Left ventricle myocardium inferior (tissue), 1 donor: Measurements from ENCODE around the gene PCDHA1. TPM values are rescaled to one million over a fixed set of nuclear protein-coding genes. Genes with fewer than 3 reads are reported as not detected.
"Not testable (repeated sequence)": the region's sequence is repeated elsewhere in the genome, so short reads cannot be mapped to it uniquely, and the experiment has no call there.

Experiments used
- DNase-seq: peaks from one replicate; pipeline ENCODE4 v3.0.0-alpha.2; 2020
- H3K27ac ChIP-seq: fragments of 200-600 bp; replicated peaks from 2 replicates; pipeline ENCODE4 v1.8.0; 2021
- H3K27me3 ChIP-seq: fragments of 200-600 bp; 2 replicates; pipeline ENCODE4 v1.8.0; 2021; ENCODE audit warnings: low read depth
- H3K36me3 ChIP-seq: fragments of 200-600 bp; 2 replicates; pipeline ENCODE4 v1.8.0; 2021
- H3K4me1 ChIP-seq: fragments of 200-600 bp; 2 replicates; pipeline ENCODE4 v1.8.0; 2021
- H3K4me3 ChIP-seq: fragments of 200-600 bp; 2 replicates; pipeline ENCODE4 v1.8.0; 2021; ENCODE audit warnings: mild to moderate bottlenecking, moderate library complexity
- H3K9me3 ChIP-seq: fragments of 200-600 bp; replicated peaks from 2 replicates; pipeline ENCODE4 v1.8.0; 2021
- CTCF ChIP-seq: fragments of 200-600 bp; IDR thresholded peaks from 2 replicates; pipeline ENCODE4 v1.8.0; 2021; ENCODE audit warnings: antibody characterized with exemption, mild to moderate bottlenecking, borderline replicate concordance
- intact Hi-C: fragments of 100-400 bp; cut with micrococcal nuclease; formaldehyde crosslinking; loops from one replicate; pipeline ENCODE4 v1.11.0; 2022
- total RNA-seq: library from RNA; stranded (reverse); fragmentation: NEBNext Ultra II Directional; extraction: Animal tissue kit (Norgen Biotek cat#: 25700); gene quantifications from one replicate; pipeline ENCODE4 v1.2.1, GENCODE V29; 2021
- donor health status: DM: no; HTN: yes; CAD: no; lungs with severe emphysema.

The PCDHA1 gene
- total RNA-seq, 1 donor from 2014 or later = not detected

DNA sequence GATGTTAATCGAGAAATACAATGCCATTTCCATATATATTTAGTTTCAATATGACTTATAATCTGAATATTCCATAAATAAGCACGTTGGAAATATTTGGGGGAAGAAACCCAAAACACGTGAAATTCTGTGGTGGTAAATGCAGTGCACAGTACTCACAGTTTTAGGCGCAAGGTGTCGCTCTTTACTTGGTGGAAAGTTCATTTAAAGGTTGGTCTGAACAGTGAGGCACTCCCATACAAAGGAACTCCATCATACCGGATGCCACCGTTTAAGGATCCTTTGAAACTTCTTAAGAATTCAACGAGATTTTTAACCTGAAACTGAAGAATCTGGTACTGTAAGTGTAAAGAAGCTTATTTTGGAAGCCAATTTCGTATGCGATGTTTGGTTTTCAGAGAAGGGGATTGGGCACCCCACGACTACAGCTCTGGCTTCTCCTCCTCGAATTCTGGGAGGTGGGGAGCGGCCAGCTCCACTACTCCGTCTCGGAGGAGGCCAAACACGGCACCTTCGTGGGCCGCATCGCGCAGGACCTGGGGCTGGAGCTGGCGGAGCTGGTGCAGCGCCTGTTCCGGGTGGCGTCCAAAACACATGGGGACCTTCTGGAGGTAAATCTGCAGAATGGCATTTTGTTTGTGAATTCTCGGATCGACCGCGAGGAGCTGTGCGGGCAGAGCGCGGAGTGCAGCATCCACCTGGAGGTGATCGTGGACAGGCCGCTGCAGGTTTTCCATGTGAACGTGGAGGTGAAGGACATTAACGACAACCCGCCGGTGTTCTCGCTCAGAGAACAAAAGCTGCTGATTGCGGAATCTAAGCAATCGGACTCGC, 83.0 kb downstream of the PCDHA1 start, which contains the start of gene PCDHA11:
Gene PCDHA11, plus strand, starts transcription at position 237 of the 834 bp plus-strand sequence. Its CDS starts 147 bp downstream, at position 384.
- H3K9me3 ChIP-seq = peaks cover 52% of the 10 kb centered on the region
- H3K4me1 ChIP-seq = no peaks in the 10 kb centered on the region
- no peak within 1 kb of the TSS for H3K27ac ChIP-seq
- peak; percentile 16 for TF ChIP-seq CTCF
- H3K27me3 ChIP-seq = peaks cover 97% of the 10 kb centered on the region
- intact Hi-C loops = no loop called here
- H3K36me3 ChIP-seq = no peaks in the 10 kb centered on the region
- H3K4me3 ChIP-seq = no peak within 1 kb of the TSS
- DNase-seq = no peak

GRCh38 chr5:140869555-140869886, 83.6 kb downstream of the PCDHA1 start:
- H3K27ac ChIP-seq = no peak overlapping the region
- no peaks in the 10 kb centered on the region for H3K36me3 ChIP-seq
- no peak for DNase-seq
- no peak overlapping the region for H3K4me3 ChIP-seq
- H3K9me3 ChIP-seq = peaks cover 48% of the 10 kb centered on the region
- no peaks in the 10 kb centered on the region for H3K4me1 ChIP-seq
- TF ChIP-seq CTCF = no peak
- H3K27me3 ChIP-seq = peaks cover 97% of the 10 kb centered on the region
- intact Hi-C loops = no loop called here

- DNase-seq = no peak
- Histone ChIP-seq H3K4me3 (no peak overlapping the region), H3K9me3 (peaks cover 50% of the 10 kb centered on the region), H3K27ac (no peak overlapping the region), H3K27me3 (peaks cover 99% of the 10 kb centered on the region), H3K36me3 (no peaks in the 10 kb centered on the region), H3K4me1 (no peaks in the 10 kb centered on the region)
- no peak for TF ChIP-seq CTCF
- intact Hi-C loops = no loop called here
Measured at GRCh38 chr5:140870221-140871201, 84.6 kb downstream of the PCDHA1 start.

DNA sequence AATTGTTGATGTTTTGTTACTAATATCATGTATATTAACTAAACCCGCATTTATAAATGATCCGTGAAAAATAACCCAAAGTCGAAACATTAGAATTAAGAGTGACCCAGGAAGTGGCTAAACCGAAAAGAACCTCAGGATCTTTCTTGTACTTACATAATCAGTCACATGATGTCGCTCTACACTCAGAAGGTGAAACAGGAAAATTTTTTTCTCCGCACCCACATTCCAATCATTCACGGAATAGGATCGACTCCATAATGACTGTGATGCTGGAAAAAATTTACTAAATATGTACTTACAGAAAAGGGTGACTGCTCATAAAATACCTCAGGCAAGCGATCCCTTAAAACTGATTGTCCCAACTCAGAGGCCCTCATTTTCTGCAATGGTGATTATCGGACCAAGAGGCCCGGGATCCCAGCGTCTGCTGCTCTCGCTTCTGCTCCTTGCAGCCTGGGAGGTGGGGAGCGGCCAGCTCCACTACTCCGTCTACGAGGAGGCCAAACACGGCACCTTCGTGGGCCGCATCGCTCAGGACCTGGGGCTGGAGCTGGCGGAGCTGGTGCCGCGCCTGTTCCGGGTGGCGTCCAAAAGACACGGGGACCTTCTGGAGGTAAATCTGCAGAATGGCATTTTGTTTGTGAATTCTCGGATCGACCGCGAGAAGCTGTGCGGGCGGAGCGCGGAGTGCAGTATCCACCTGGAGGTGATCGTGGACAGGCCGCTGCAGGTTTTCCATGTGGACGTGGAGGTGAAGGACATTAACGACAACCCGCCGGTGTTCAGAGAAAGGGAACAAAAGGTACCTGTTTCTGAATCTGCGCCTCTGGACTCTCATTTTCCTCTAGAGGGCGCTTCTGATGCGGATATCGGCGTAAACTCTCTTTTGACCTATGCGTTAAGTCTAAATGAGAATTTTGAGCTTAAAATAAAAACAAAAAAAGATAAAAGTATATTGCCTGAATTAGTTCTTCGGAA, 89.4 kb downstream of the PCDHA1 start, which contains the start of gene PCDHA12:
Gene PCDHA12, plus strand, starts transcription at position 224 of the 981 bp plus-strand sequence. Its CDS starts 165 bp downstream, at position 389.
- peaks cover 98% of the 10 kb centered on the region for H3K27me3 ChIP-seq
- DNase-seq = no peak
- no peaks in the 10 kb centered on the region for H3K36me3 ChIP-seq
- H3K27ac ChIP-seq = no peak within 1 kb of the TSS
- TF ChIP-seq CTCF = no peak
- H3K4me3 ChIP-seq = no peak within 1 kb of the TSS
- intact Hi-C loops = no loop called here
- no peaks in the 10 kb centered on the region for H3K4me1 ChIP-seq
- H3K9me3 ChIP-seq = peaks cover 55% of the 10 kb centered on the region

DNA sequence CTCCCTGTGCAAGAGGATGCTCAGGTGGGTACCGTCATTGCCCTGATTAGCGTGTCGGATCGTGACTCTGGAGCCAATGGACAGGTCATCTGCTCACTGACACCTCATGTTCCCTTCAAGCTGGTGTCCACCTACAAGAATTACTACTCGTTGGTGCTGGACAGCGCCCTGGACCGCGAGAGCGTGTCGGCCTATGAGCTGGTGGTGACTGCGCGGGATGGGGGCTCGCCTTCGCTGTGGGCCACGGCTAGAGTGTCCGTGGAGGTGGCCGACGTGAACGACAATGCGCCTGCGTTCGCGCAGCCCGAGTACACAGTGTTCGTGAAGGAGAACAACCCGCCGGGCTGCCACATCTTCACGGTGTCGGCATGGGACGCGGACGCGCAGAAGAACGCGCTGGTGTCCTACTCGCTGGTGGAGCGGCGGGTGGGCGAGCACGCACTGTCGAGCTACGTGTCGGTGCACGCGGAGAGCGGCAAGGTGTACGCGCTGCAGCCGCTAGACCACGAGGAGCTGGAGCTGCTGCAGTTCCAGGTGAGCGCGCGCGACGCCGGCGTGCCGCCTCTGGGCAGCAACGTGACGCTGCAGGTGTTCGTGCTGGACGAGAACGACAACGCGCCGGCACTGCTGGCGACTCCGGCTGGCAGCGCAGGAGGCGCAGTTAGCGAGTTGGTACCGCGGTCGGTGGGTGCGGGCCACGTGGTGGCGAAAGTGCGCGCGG, 90.8 kb downstream of the PCDHA1 start:
- intact Hi-C loops, H3K36me3 ChIP-seq, H3K4me1 ChIP-seq, H3K27ac ChIP-seq, DNase-seq, H3K4me3 ChIP-seq: not testable (repeated sequence)
- Histone ChIP-seq H3K27me3 (peaks cover 98% of the 10 kb centered on the region), H3K9me3 (peaks cover 48% of the 10 kb centered on the region)
